DND-41 (cell line): Measurements from ENCODE around the gene PSD2.

Experiments used
- CTCF ChIP-seq: IDR thresholded peaks from 2 replicates; pipeline ENCODE4 v1.5.1; 2012; ENCODE audit warnings: borderline replicate concordance, low read length, moderate library complexity, mild to moderate bottlenecking; ENCODE audit not compliant: poor library complexity, severe bottlenecking; ENCODE audit errors: extremely low read depth
- EZH2 ChIP-seq: IDR thresholded peaks from 3 replicates; pipeline ENCODE4 v1.6.1; 2012; ENCODE audit warnings: borderline replicate concordance, low read depth, mild to moderate bottlenecking, moderate library complexity, low read length, inconsistent platforms; ENCODE audit not compliant: severe bottlenecking

GRCh38 chr5:139761057-139761450, 34.6 kb upstream of the PSD2 start:
- TF ChIP-seq CTCF = no peak
- no peak for TF ChIP-seq EZH2
